Esophagus muscularis mucosa (tissue), 4 donors: Measurements from ENCODE around the gene NEK4.

Experiments
- EP300 ChIP-seq: sonication (generic); formaldehyde crosslinking; IDR thresholded peaks from one replicate; pipeline ENCODE4 v1.6.1; 2017; ENCODE audit warnings: antibody characterized with exemption
- POLR2A ChIP-seq: fragments of 450-650 bp; IDR thresholded peaks from one replicate; pipeline ENCODE4 v1.6.1; 2017; ENCODE audit warnings: antibody characterized with exemption, moderate library complexity, mild to moderate bottlenecking, low read depth
- POLR2AphosphoS5 ChIP-seq, 2 donors: sonication (generic); formaldehyde crosslinking; IDR thresholded peaks; one replicate each; pipeline ENCODE4 v1.6.1; 2017; ENCODE audit warnings: antibody characterized with exemption in 2 of 2
- TF ChIP-seq, protein P1 (sequence below), 3 experiments: fragments of 200-600 bp in 2 of 3; fragments of 450-650 bp in 1 of 3; sonication (generic) in 2 of 3; IDR thresholded peaks; one replicate each; pipeline ENCODE4 v1.5.1; 2017 to 2019; ENCODE audit warnings: antibody characterized with exemption in 3 of 3, mild to moderate bottlenecking in 2 of 3, moderate library complexity in 1 of 3

DNA sequence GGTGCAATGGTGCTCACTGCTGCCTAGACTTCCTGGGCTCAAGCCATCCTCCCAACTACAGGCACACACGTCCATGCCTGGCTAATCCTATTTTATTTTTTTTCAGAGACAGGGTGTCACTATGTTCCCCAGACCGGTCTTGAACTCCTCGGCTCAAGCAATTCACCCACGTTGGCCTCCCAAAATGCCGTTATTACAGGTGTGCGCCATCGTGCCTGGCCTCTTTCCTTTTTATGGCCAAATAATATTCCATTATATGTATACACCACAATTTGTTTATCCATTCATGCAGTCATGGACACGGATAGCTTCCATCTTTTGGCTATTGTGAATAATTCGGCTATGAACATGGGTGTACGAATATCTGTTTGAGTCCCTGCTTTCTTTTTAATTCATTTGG is 962 bp upstream of the NEK4 start:
- TF ChIP-seq, protein P1, sequence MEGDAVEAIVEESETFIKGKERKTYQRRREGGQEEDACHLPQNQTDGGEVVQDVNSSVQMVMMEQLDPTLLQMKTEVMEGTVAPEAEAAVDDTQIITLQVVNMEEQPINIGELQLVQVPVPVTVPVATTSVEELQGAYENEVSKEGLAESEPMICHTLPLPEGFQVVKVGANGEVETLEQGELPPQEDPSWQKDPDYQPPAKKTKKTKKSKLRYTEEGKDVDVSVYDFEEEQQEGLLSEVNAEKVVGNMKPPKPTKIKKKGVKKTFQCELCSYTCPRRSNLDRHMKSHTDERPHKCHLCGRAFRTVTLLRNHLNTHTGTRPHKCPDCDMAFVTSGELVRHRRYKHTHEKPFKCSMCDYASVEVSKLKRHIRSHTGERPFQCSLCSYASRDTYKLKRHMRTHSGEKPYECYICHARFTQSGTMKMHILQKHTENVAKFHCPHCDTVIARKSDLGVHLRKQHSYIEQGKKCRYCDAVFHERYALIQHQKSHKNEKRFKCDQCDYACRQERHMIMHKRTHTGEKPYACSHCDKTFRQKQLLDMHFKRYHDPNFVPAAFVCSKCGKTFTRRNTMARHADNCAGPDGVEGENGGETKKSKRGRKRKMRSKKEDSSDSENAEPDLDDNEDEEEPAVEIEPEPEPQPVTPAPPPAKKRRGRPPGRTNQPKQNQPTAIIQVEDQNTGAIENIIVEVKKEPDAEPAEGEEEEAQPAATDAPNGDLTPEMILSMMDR (IDR thresholded peaks at IDR 0.05): no peak
- TF ChIP-seq EP300 (no peak), POLR2A (no peak), POLR2AphosphoS5 (IDR thresholded peaks at IDR 0.05) (no peak)
